Cardiac muscle cell (in vitro differentiated cells and primary cell): ENCODE results near the gene PKP4. TPM values are rescaled to one million over a fixed set of nuclear protein-coding genes. Genes with fewer than 3 reads are reported as not detected.

Source experiments
- DNase-seq, 2 donors: peaks; one replicate each; pipeline versions ENCODE4 v3.0.0 to v3.0.0-alpha.2; 2010 to 2017; ENCODE audit warnings: low read depth in 1 of 2, low spot score in 1 of 2
- H3K27ac ChIP-seq: fragments of 200-600 bp; sonication (generic); 2 replicates; pipeline ENCODE4 v1.5.1; 2016
- H3K27me3 ChIP-seq: fragments of 200-600 bp; sonication (generic); 2 replicates; pipeline ENCODE4 v1.6.0; 2016; ENCODE audit warnings: control low read depth
- H3K36me3 ChIP-seq: fragments of 200-600 bp; sonication (generic); 2 replicates; pipeline ENCODE4 v1.5.1; 2016; ENCODE audit warnings: control low read depth
- H3K4me1 ChIP-seq: fragments of 200-600 bp; sonication (generic); 2 replicates; pipeline ENCODE4 v1.8.1; 2017; ENCODE audit warnings: low read depth, mild to moderate bottlenecking, mixed run types
- H3K4me3 ChIP-seq: fragments of 200-600 bp; sonication (generic); 2 replicates; pipeline ENCODE4 v1.5.1; 2016; ENCODE audit warnings: mild to moderate bottlenecking
- H3K9me3 ChIP-seq: fragments of 200-600 bp; sonication (generic); 2 replicates; pipeline ENCODE4 v1.5.1; 2017; ENCODE audit warnings: low read depth, mild to moderate bottlenecking, control low read depth
- CTCF ChIP-seq: IDR thresholded peaks from 2 replicates; pipeline ENCODE4 v1.5.1; 2012; ENCODE audit warnings: low read depth, mild to moderate bottlenecking, low read length
- polyA plus RNA-seq: library from polyadenylated mRNA; unstranded; fragments of >200 nt; fragmentation: Nextera tagmentation; extraction: Ambion mirVana; gene quantifications from 2 replicates; pipeline ENCODE4 v1.2.1, GENCODE V29; 2016
- total RNA-seq: library from RNA; depleted of rRNA; stranded (reverse); fragments of >200 nt; gene quantifications from 2 replicates; pipeline ENCODE4 v1.2.3, GENCODE V29; 2016

The PKP4 gene
- total and polyA plus RNA-seq, 2 experiments from 2014 or later = 7.2 to 73.1 TPM

GRCh38 chr2:158676295-158676694 is 219.5 kb downstream of the PKP4 start:
- DNase-seq = no peak
- H3K9me3 ChIP-seq = no peaks in the 10 kb centered on the region
- no peak overlapping the region for H3K4me3 ChIP-seq
- TF ChIP-seq CTCF = no peak
- H3K27me3 ChIP-seq = no peaks in the 10 kb centered on the region
- H3K4me1 ChIP-seq = no peaks in the 10 kb centered on the region
- peaks cover 17% of the 10 kb centered on the region for H3K36me3 ChIP-seq
- no peak overlapping the region for H3K27ac ChIP-seq

GRCh38 chr2:158676696-158677095 is 219.9 kb downstream of the PKP4 start:
- Histone ChIP-seq H3K27ac (no peak overlapping the region), H3K9me3 (no peaks in the 10 kb centered on the region), H3K4me3 (no peak overlapping the region), H3K27me3 (no peaks in the 10 kb centered on the region), H3K36me3 (peaks cover 17% of the 10 kb centered on the region), H3K4me1 (no peaks in the 10 kb centered on the region)
- TF ChIP-seq CTCF = no peak
- DNase-seq = no peak

GRCh38 chr2:158677542-158677941 is 220.8 kb downstream of the PKP4 start:
- H3K36me3 ChIP-seq = peaks cover 17% of the 10 kb centered on the region
- no peaks in the 10 kb centered on the region for H3K27me3 ChIP-seq
- H3K9me3 ChIP-seq = no peaks in the 10 kb centered on the region
- TF ChIP-seq CTCF = no peak
- H3K4me3 ChIP-seq = no peak overlapping the region
- no peaks in the 10 kb centered on the region for H3K4me1 ChIP-seq
- DNase-seq = no peak
- no peak overlapping the region for H3K27ac ChIP-seq

GRCh38 chr2:158681816-158682215 is 225.1 kb downstream of the PKP4 start:
- TF ChIP-seq CTCF = no peak
- H3K9me3 ChIP-seq = no peaks in the 10 kb centered on the region

GRCh38 chr2:158685646-158686045 is 228.9 kb downstream of the PKP4 start:
- Histone ChIP-seq H3K27ac (no peak overlapping the region), H3K4me1 (no peaks in the 10 kb centered on the region), H3K36me3 (no peaks in the 10 kb centered on the region), H3K4me3 (no peak overlapping the region), H3K9me3 (no peaks in the 10 kb centered on the region), H3K27me3 (no peaks in the 10 kb centered on the region)
- TF ChIP-seq CTCF = no peak
- no peak for DNase-seq

More at GRCh38 chr2:158681816-158682215, 225.1 kb downstream of the PKP4 start:
- no peaks in the 10 kb centered on the region for H3K27me3 ChIP-seq
- no peak overlapping the region for H3K27ac ChIP-seq
- H3K36me3 ChIP-seq = peaks cover 6% of the 10 kb centered on the region
- no peak overlapping the region for H3K4me3 ChIP-seq
- no peaks in the 10 kb centered on the region for H3K4me1 ChIP-seq
- DNase-seq = no peak

- no peak overlapping the region for H3K4me3 ChIP-seq
- no peaks in the 10 kb centered on the region for H3K9me3 ChIP-seq
- no peaks in the 10 kb centered on the region for H3K27me3 ChIP-seq
- peak; percentile 11 to 46 for DNase-seq
- no peaks in the 10 kb centered on the region for H3K4me1 ChIP-seq
- H3K36me3 ChIP-seq = no peaks in the 10 kb centered on the region
- H3K27ac ChIP-seq = no peak overlapping the region
- no peak for TF ChIP-seq CTCF
Measured at GRCh38 chr2:158686210-158686691, 229.5 kb downstream of the PKP4 start.
